Kidney (tissue), 14 donors: ENCODE results near the gene EIF4A3. TPM values are rescaled to one million over a fixed set of nuclear protein-coding genes. Genes with fewer than 3 reads are reported as not detected.

Source experiments
- DNase-seq, 5 donors: peaks; one replicate each; pipeline ENCODE4 v3.0.0-alpha.2; 2013 to 2020
- FAIRE-seq: peaks from 2 replicates; lab custom pipeline; 2012; peaks lifted over from hg19 to GRCh38; lab: Jason Lieb, UNC
- H3K27ac ChIP-seq, 2 donors: one replicate each; pipeline ENCODE4 v1.7.0; 2013; ENCODE audit warnings: low read depth in 2 of 2, low read length in 2 of 2, inconsistent platforms in 1 of 2
- H3K27me3 ChIP-seq: one replicate; pipeline ENCODE4 v1.7.1; 2013; ENCODE audit warnings: low read length, inconsistent platforms; ENCODE audit not compliant: control insufficient read depth, insufficient read depth
- H3K36me3 ChIP-seq, 3 donors: one replicate each; pipeline versions ENCODE4 v1.7.0 to v1.7.1; 2013; ENCODE audit warnings: low read length in 3 of 3, control low read depth in 1 of 3, inconsistent platforms in 1 of 3; ENCODE audit not compliant: insufficient read depth in 3 of 3, control insufficient read depth in 2 of 3
- H3K4me1 ChIP-seq, 3 donors: one replicate each; pipeline versions ENCODE4 v1.7.0 to v1.7.1; 2013; ENCODE audit warnings: low read length in 3 of 3, inconsistent platforms in 1 of 3, low read depth in 1 of 3; ENCODE audit not compliant: control insufficient read depth in 2 of 3, insufficient read depth in 2 of 3
- H3K4me3 ChIP-seq, 3 donors: one replicate each; pipeline versions ENCODE4 v1.7.0 to v1.8.1; 2013; ENCODE audit warnings: low read length in 3 of 3, control low read depth in 1 of 3, inconsistent platforms in 1 of 3
- H3K9ac ChIP-seq, 3 donors: one replicate each; pipeline versions ENCODE4 v1.7.0 to v1.7.1; 2013; ENCODE audit warnings: low read length in 3 of 3, control low read depth in 1 of 3, inconsistent platforms in 1 of 3
- H3K9me3 ChIP-seq, 3 donors: one replicate each; pipeline versions ENCODE4 v1.7.0 to v1.7.1; 2013; ENCODE audit warnings: low read length in 3 of 3, control low read depth in 1 of 3, inconsistent platforms in 1 of 3; ENCODE audit not compliant: control insufficient read depth in 2 of 3, insufficient read depth in 1 of 3
- intact Hi-C: fragments of 100-400 bp; cut with DNase I; formaldehyde crosslinking; loops from one replicate; pipeline ENCODE4 v1.11.1; 2022
- polyA plus RNA-seq: library from polyadenylated mRNA; stranded (reverse); fragments of 350-450 nt; fragmentation: Illumina TruSeq; extraction: RNeasy Lipid Tissue Mini Kit (QIAGEN cat#74804); gene quantifications from one replicate; pipeline ENCODE4 v1.2.3, GENCODE V29; 2014; ENCODE audit warnings: low read depth, low replicate concordance; ENCODE audit not compliant: insufficient read depth
- total RNA-seq: library from RNA; stranded (reverse); fragmentation: NEBNext Ultra II Directional; extraction: Animal tissue kit (Norgen Biotek cat#: 25700); gene quantifications from one replicate; pipeline ENCODE4 v1.2.1, GENCODE V29; 2021
- TF ChIP-seq, protein P1 (sequence below): IDR thresholded peaks from 3 replicates; pipeline ENCODE4 v1.5.1; 2012; ENCODE audit warnings: mild to moderate bottlenecking, moderate library complexity, borderline replicate concordance; ENCODE audit not compliant: insufficient read depth; ENCODE audit errors: extremely low read depth
- donor health status: control.
- donor health status: control.
- donor health status: control.
- donor health status: control.
- donor health status: control.
- donor health status: DM: yes; HTN: yes; CAD: no.
- donor health status: Normal renal cell carcinoma (clear cell type).

EIF4A3 gene
- total and polyA plus RNA-seq, 2 donors from 2014 or later = 63.6 to 75.0 TPM

DNA sequence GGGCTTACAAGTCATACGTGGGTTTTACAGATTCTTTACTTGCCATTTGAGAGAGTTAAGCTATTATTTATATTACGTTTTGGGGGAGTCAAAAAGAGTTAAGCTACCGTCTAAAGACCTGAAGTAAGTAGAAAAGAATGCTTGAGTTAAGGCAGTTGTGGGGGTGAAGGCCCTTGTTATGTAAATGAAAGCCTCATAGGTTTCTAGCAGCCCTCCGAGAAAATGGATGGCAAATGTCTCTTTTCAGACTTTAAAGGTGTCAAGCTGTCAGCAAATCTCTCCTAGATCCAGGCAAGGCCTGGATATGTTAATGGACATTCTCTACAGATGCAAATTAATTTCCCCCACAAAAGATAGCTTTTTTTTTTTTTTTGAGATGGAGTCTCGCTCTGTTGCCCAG, 7.2 kb upstream of the EIF4A3 start:
- TF ChIP-seq, protein P1, sequence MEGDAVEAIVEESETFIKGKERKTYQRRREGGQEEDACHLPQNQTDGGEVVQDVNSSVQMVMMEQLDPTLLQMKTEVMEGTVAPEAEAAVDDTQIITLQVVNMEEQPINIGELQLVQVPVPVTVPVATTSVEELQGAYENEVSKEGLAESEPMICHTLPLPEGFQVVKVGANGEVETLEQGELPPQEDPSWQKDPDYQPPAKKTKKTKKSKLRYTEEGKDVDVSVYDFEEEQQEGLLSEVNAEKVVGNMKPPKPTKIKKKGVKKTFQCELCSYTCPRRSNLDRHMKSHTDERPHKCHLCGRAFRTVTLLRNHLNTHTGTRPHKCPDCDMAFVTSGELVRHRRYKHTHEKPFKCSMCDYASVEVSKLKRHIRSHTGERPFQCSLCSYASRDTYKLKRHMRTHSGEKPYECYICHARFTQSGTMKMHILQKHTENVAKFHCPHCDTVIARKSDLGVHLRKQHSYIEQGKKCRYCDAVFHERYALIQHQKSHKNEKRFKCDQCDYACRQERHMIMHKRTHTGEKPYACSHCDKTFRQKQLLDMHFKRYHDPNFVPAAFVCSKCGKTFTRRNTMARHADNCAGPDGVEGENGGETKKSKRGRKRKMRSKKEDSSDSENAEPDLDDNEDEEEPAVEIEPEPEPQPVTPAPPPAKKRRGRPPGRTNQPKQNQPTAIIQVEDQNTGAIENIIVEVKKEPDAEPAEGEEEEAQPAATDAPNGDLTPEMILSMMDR = no peak
- H3K9ac ChIP-seq = no peak overlapping the region
- no peak overlapping the region for H3K27ac ChIP-seq
- H3K4me3 ChIP-seq = no peak overlapping the region
- no peaks in the 10 kb centered on the region for H3K4me1 ChIP-seq
- H3K36me3 ChIP-seq = no peaks in the 10 kb centered on the region
- intact Hi-C loops = no loop called here
- H3K9me3 ChIP-seq = no peaks in the 10 kb centered on the region
- H3K27me3 ChIP-seq = no peaks in the 10 kb centered on the region
- FAIRE-seq (no peak), DNase-seq (no peak)

DNA sequence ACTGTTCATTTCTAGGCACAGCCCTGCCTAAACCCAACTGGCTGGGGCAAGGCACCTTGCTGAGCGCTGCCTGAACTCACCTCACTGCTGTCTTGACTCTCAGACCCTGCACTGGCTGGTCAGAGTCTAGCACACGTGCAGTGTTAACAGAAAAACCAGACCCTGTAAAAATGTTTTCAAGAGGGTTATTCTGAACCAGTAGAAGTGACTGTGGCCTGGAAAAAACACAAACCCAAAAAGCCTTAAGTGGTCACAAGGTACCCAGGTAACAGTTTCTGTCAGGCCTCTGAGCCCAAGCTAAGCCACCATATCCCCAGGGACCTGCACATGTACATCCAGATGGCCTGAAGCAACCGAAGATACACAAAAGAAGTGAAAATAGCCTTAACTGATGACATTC, 6.1 kb upstream of the EIF4A3 start:
- Histone ChIP-seq H3K4me1 (peaks cover 0 to 3% (median 0%) of the 10 kb centered on the region in 3 donors), H3K27ac (no peak overlapping the region), H3K9ac (no peak overlapping the region), H3K36me3 (no peaks in the 10 kb centered on the region), H3K9me3 (no peaks in the 10 kb centered on the region), H3K4me3 (no peak overlapping the region), H3K27me3 (no peaks in the 10 kb centered on the region)
- DNase-seq (no peak), FAIRE-seq (no peak)
- TF ChIP-seq, protein P1 = no peak
- intact Hi-C loops = no loop called here

DNA sequence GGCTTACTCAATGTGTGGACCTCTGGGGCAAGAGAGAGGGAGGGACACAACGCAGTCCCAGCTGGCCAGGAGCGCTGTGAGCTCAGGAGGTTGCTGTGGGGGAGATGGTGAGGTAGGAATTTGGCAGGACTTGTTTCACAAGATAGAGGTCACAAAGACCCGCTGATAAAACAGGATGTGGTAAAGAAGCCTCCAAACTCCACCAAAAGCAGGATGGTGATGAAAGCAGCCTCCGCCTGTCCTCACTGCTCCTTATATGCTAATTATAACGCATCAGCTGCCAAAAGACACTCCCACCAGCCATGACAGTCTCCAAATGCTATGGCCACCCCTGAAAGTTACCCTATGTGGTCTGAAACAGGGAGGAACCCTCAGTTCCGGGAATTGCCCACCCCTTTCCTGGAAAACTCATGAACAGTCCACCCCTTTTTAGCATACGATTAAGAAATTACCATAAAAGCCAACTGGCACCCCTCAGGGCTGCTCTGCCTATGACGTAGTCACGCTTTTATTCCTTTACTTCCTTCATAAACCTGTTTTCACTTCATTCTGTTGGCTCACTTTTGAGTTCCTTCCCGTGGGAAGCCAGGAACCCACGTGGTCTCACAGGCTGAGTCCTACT, 5.3 kb upstream of the EIF4A3 start:
- no peaks in the 10 kb centered on the region for H3K9me3 ChIP-seq
- H3K4me3 ChIP-seq = no peak overlapping the region
- no peak overlapping the region for H3K27ac ChIP-seq
- no peaks in the 10 kb centered on the region for H3K27me3 ChIP-seq
- TF ChIP-seq, protein P1 = no peak
- no peak for FAIRE-seq
- no peaks in the 10 kb centered on the region for H3K36me3 ChIP-seq
- peaks cover 0 to 5% (median 0%) of the 10 kb centered on the region in 3 donors for H3K4me1 ChIP-seq
- H3K9ac ChIP-seq = no peak overlapping the region
- intact Hi-C loops = no loop called here
- no peak for DNase-seq

DNA sequence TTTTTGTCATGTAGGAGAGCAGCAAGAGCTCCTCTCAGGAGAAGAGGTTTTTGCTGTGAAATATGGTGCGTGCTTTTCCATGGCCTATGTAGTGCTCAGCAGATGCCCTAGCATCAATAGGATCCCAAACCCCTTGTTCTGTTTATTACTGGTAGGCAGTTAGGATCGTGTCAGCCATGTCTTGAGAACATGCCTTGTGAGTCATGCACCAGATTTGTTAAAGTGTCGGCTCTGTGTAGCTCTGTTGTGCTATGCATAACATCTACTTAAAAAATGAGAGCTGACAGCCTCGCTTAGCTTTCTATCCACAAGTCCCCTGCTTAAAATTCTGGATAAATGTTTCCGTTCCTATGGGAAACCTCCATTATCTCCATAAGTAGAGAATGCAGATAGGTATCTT, 4.4 kb upstream of the EIF4A3 start:
- H3K4me1 ChIP-seq = peaks cover 0 to 5% (median 0%) of the 10 kb centered on the region in 3 donors
- TF ChIP-seq, protein P1 = no peak
- H3K27ac ChIP-seq = no peak overlapping the region
- intact Hi-C loops = no loop called here
- no peaks in the 10 kb centered on the region for H3K9me3 ChIP-seq
- no peaks in the 10 kb centered on the region for H3K27me3 ChIP-seq
- no peak for DNase-seq
- no peak overlapping the region for H3K9ac ChIP-seq
- FAIRE-seq = no peak
- H3K36me3 ChIP-seq = no peaks in the 10 kb centered on the region
- no peak overlapping the region for H3K4me3 ChIP-seq
